SK-N-SH (cell line): Measurements from ENCODE around the gene TTC39C. TPM values are rescaled to one million over a fixed set of nuclear protein-coding genes. Genes with fewer than 3 reads are reported as not detected.

ENCODE experiments used
- CTCF ChIA-PET: fragments of 300-600, 350-600 bp; formaldehyde crosslinking; extraction: SDS; loops from one replicate; lab custom pipeline; 2021; lab: Yijun Ruan, JAX
- POLR2A ChIA-PET: fragments of 350-600 bp; sonication (Branson Sonifier 250); formaldehyde crosslinking; extraction: SDS; loops from one replicate; lab custom pipeline; 2020; ENCODE audit warnings: antibody characterized with exemption, inconsistent platforms; lab: Yijun Ruan, JAX
- DNase-seq: peaks from one replicate; pipeline ENCODE4 v3.0.0; 2012
- H2AFZ ChIP-seq: fragments of 200-600 bp; sonication (generic); 2 replicates; pipeline ENCODE4 v1.8.1; 2016; ENCODE audit warnings: antibody characterized with exemption, mild to moderate bottlenecking, low read depth
- H3F3A ChIP-seq: fragments of 200-600 bp; sonication (generic); replicated peaks from 2 replicates; pipeline ENCODE3; 2016; ENCODE audit warnings: antibody characterized with exemption, mild to moderate bottlenecking; ENCODE audit not compliant: insufficient read depth
- H3K27ac ChIP-seq, 2 experiments: fragments of 200-500 bp in 1 of 2; fragments of 200-600 bp in 1 of 2; sonication (Bioruptor generic) in 1 of 2; sonication (generic), shearing (Covaris generic) in 1 of 2; 2 replicates each; pipeline versions ENCODE4 v1.5.1 to v1.6.1; 2014 to 2016; ENCODE audit warnings: low read depth in 2 of 2, inconsistent platforms in 1 of 2, low read length in 1 of 2, mild to moderate bottlenecking in 1 of 2, mixed read lengths in 1 of 2
- H3K27me3 ChIP-seq: fragments of 200-600 bp; sonication (generic), shearing (Covaris generic); 2 replicates; pipeline ENCODE4 v1.6.1; 2016; ENCODE audit warnings: mixed run types; ENCODE audit not compliant: insufficient read depth
- H3K36me3 ChIP-seq, 2 experiments: fragments of 200-500 bp in 1 of 2; fragments of 200-600 bp in 1 of 2; sonication (Bioruptor generic) in 1 of 2; sonication (generic) in 1 of 2; replicated peaks in 1 of 2; 2 replicates each; pipeline versions ENCODE3 to v1.5.1; 2014 to 2016; ENCODE audit warnings: low read length in 1 of 2, mild to moderate bottlenecking in 1 of 2; ENCODE audit not compliant: insufficient read depth in 2 of 2, control insufficient read depth in 1 of 2
- H3K4me1 ChIP-seq, 2 experiments: fragments of 200-500 bp in 1 of 2; fragments of 200-600 bp in 1 of 2; sonication (Bioruptor generic) in 1 of 2; sonication (generic), shearing (Covaris generic) in 1 of 2; 2 replicates each; pipeline versions ENCODE4 v1.5.1 to v1.6.1; 2014 to 2016; ENCODE audit warnings: low read depth in 1 of 2, low read length in 1 of 2, mixed run types in 1 of 2; ENCODE audit not compliant: insufficient read depth in 2 of 2, control insufficient read depth in 1 of 2
- H3K4me2 ChIP-seq: fragments of 200-600 bp; sonication (generic), shearing (Covaris generic); 2 replicates; pipeline ENCODE4 v1.6.1; 2017; ENCODE audit warnings: mixed run types
- H3K4me3 ChIP-seq, 2 experiments: fragments of 200-500 bp in 1 of 2; fragments of 200-600 bp in 1 of 2; sonication (Bioruptor generic) in 1 of 2; sonication (generic), shearing (Covaris generic) in 1 of 2; 2 replicates each; pipeline versions ENCODE4 v1.5.1 to v1.8.1; 2014 to 2016; ENCODE audit warnings: low read depth in 2 of 2, inconsistent platforms in 1 of 2, low read length in 1 of 2, mild to moderate bottlenecking in 1 of 2, mixed read lengths in 1 of 2, moderate library complexity in 1 of 2
- H3K79me2 ChIP-seq: fragments of 200-600 bp; sonication (generic); 2 replicates; pipeline ENCODE4 v1.8.1; 2017; ENCODE audit warnings: mild to moderate bottlenecking; ENCODE audit not compliant: insufficient read depth
- H3K9ac ChIP-seq: fragments of 200-600 bp; sonication (generic); 2 replicates; pipeline ENCODE4 v1.6.1; 2017; ENCODE audit warnings: mixed run types
- H3K9me2 ChIP-seq: fragments of 200-600 bp; sonication (generic); 2 replicates; pipeline ENCODE4 v1.6.1; 2017; ENCODE audit warnings: mixed run types
- H3K9me3 ChIP-seq: fragments of 200-600 bp; sonication (generic); 2 replicates; pipeline ENCODE4 v1.6.1; 2017; ENCODE audit warnings: mixed run types, mild to moderate bottlenecking, moderate library complexity
- H4K20me1 ChIP-seq: fragments of 200-600 bp; sonication (generic); 2 replicates; pipeline ENCODE4 v1.6.1; 2017; ENCODE audit warnings: mild to moderate bottlenecking, mixed run types; ENCODE audit not compliant: insufficient read depth
- CHD2 ChIP-seq: fragments of 150-350 bp; IDR thresholded peaks from 2 replicates; pipeline ENCODE4 v1.6.1; 2018; ENCODE audit warnings: low read length; ENCODE audit not compliant: partially characterized antibody
- ELF1 ChIP-seq: IDR thresholded peaks from 2 replicates; pipeline ENCODE4 v1.4.0; 2012
- EP300 ChIP-seq, 2 experiments: IDR thresholded peaks; 2 replicates each; pipeline versions ENCODE4 v1.4.0 to v1.6.1; 2012; ENCODE audit warnings: borderline replicate concordance in 1 of 2, low read depth in 1 of 2, low read length in 1 of 2
- FOXJ3 ChIP-seq: sonication (generic); formaldehyde crosslinking; IDR thresholded peaks from 2 replicates; pipeline ENCODE4 v1.5.1; 2020; ENCODE audit warnings: mild to moderate bottlenecking, missing genetic modification reagents
- JUND ChIP-seq: IDR thresholded peaks from 2 replicates; pipeline ENCODE4 v1.4.0; 2012
- MXI1 ChIP-seq: IDR thresholded peaks from 2 replicates; pipeline ENCODE4 v1.6.1; 2012; ENCODE audit warnings: mild to moderate bottlenecking, low read depth, low read length, improper control_type of control experiment
- NFIC ChIP-seq: IDR thresholded peaks from 2 replicates; pipeline ENCODE4 v1.4.0; 2012; ENCODE audit warnings: borderline replicate concordance
- NRF1 ChIP-seq: IDR thresholded peaks from 2 replicates; pipeline ENCODE4 v1.6.1; 2012; ENCODE audit warnings: low read depth, mild to moderate bottlenecking, low read length
- RCOR1 ChIP-seq: fragments of 150-350 bp; IDR thresholded peaks from 2 replicates; pipeline ENCODE4 v1.6.1; 2017; ENCODE audit warnings: antibody characterized with exemption, low read length
- RXRA ChIP-seq: IDR thresholded peaks from 2 replicates; pipeline ENCODE4 v1.4.0; 2012; ENCODE audit warnings: low read depth, mild to moderate bottlenecking, borderline replicate concordance
- TEAD4 ChIP-seq: IDR thresholded peaks from 2 replicates; pipeline ENCODE4 v1.4.0; 2012; ENCODE audit warnings: mild to moderate bottlenecking, borderline replicate concordance; ENCODE audit not compliant: insufficient read depth
- USF1 ChIP-seq: IDR thresholded peaks from 2 replicates; pipeline ENCODE4 v1.4.0; 2012; ENCODE audit warnings: low read depth, borderline replicate concordance
- YY1 ChIP-seq: IDR thresholded peaks from 2 replicates; pipeline ENCODE4 v1.4.0; 2012; ENCODE audit warnings: low read depth, mild to moderate bottlenecking
- WGBS: methylation state at CpG from one replicate; pipeline ENCODE4 v1.1.6; 2017; ENCODE audit warnings: low lambda C conversion rate; 5-methylcytosine and 5-hydroxymethylcytosine counted together
- polyA plus RNA-seq, 3 experiments: library from polyadenylated mRNA; depleted of rRNA; stranded (reverse); fragments of >200 nt; gene quantifications; 2 replicates each; pipeline ENCODE4 v1.2.3, GENCODE V29; 2012
- TF ChIP-seq, protein P1 (sequence below): IDR thresholded peaks from 2 replicates; pipeline ENCODE4 v1.4.0; 2012; ENCODE audit warnings: low read depth

TTC39C gene
- polyA plus RNA-seq, 1 of the 3 experiments (the other 2 are of a cell fraction) = 8.6 TPM

DNA sequence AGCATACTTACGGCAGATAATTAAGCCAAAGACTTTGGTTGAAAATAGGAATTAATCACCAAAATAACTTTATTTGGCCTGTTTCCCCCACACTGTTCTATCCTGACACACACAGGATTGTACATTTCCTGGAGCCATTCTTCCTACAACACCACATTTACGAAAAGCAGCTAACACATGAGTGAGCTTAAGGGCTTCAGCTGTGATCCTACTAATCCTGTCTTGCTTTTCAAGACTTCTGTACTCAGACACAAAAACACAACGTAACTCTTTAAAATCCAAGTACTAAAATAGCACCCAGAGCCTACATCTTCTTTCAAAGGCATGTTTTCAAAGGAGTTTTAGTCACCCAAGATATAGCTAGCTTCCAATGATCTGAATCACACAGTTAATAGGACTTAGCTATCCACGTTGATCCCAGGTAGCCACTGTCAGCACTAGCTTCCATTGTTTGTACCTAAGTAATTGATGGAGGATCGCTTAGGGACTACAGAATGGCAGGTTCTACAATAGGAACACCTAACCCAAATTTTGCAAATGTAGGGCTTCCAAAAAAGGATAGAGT lies 42.8 kb upstream of the TTC39C start:
- CTCF ChIA-PET = interaction anchor here (1.0 to 1.4 kb wide), 4 partner anchors 15 to 53 kb away, joined by 3 to 4 read pairs (median 3); no protein-coding TSS in a partner anchor
- Histone ChIP-seq H3K9ac (no peak overlapping the region), H3K4me2 (no peak overlapping the region), H3K27me3 (no peaks in the 10 kb centered on the region), H3K36me3 (no peaks in the 10 kb centered on the region), H3F3A (no peaks in the 10 kb centered on the region), H3K9me2 (no peaks in the 10 kb centered on the region), H3K9me3 (no peaks in the 10 kb centered on the region; the same call in 1 of the 2 replicates), H4K20me1 (no peaks in the 10 kb centered on the region), H2AFZ (no peak overlapping the region), H3K79me2 (no peaks in the 10 kb centered on the region), H3K4me3 (no peak overlapping the region), H3K27ac (no peak overlapping the region), H3K4me1 (no peaks in the 10 kb centered on the region)
- no peak for DNase-seq
- POLR2A ChIA-PET = no interaction called here
- TF ChIP-seq, protein P1, sequence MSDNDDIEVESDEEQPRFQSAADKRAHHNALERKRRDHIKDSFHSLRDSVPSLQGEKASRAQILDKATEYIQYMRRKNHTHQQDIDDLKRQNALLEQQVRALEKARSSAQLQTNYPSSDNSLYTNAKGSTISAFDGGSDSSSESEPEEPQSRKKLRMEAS = no peak
- TF ChIP-seq ELF1 (no peak), MXI1 (no peak), FOXJ3 (CRISPR knock-in tag) (no peak), NRF1 (no peak), YY1 (no peak), TEAD4 (no peak), EP300 (IDR thresholded peaks at IDR 0.05; ENCODE audit: borderline replicate concordance in 1 of 2, low read depth in 1 of 2, low read length in 1 of 2) (no peak), USF1 (no peak), RCOR1 (no peak), JUND (no peak), RXRA (no peak)
- WGBS = 83% methylated on average over 5 of the region's 5 CpGs

DNA sequence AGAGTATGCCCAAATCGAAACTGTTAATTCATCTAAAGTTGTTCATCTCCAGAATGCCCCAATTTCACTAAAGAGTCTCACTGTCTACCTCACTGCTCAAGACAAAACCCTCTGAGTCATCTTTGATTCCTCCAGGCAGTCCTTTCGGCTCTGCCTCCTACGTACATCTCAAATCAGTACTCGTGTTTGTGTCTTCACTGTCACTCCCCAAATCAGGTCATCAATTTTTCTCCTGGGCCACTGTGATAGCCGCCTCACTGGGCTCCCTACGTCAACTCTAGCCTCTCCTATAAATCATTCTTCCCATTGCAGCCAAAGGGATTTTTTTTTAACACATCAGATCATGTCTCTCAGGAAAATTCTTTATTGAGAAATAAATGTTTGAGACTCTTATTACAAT lies 42.1 kb upstream of the TTC39C start:
- TF ChIP-seq CHD2 (no peak), NFIC (no peak), RXRA (no peak), ELF1 (no peak)
- H4K20me1 ChIP-seq = no peaks in the 10 kb centered on the region
- ChIA-PET CTCF (interaction anchor here (1.4 kb wide), 1 partner anchor 20 kb away, joined by 3 read pairs; no protein-coding TSS in a partner anchor), POLR2A (no interaction called here)
- no peaks in the 10 kb centered on the region for H3K4me1 ChIP-seq
- H3K27me3 ChIP-seq = no peaks in the 10 kb centered on the region
- WGBS = 80% methylated on average over 6 of the region's 6 CpGs
- H3K9me3 ChIP-seq = no peaks in the 10 kb centered on the region; the same call in 1 of the 2 replicates
- H3F3A ChIP-seq = no peaks in the 10 kb centered on the region
- H3K4me3 ChIP-seq = no peak overlapping the region
- no peaks in the 10 kb centered on the region for H3K9me2 ChIP-seq
- H3K27ac ChIP-seq = no peak overlapping the region
- H3K79me2 ChIP-seq = no peaks in the 10 kb centered on the region
- no peak overlapping the region for H2AFZ ChIP-seq
- H3K36me3 ChIP-seq = no peaks in the 10 kb centered on the region
- no peak overlapping the region for H3K4me2 ChIP-seq
- H3K9ac ChIP-seq = no peak overlapping the region
- no peak for DNase-seq
